ENCODE measurements around the gene SH3PXD2B.

- TF ChIP-seq CTCF (IDR thresholded peaks at IDR 0.05; ENCODE audit: low read length) (no peak), EZH2 (IDR thresholded peaks at IDR 0.05; ENCODE audit: borderline replicate concordance, low read length) (no peak)
Observed at GRCh38 chr5:172370237-172370640, 84.1 kb downstream of the SH3PXD2B start.

Data from OCI-LY1 (cell line).